Ovary (tissue), 9 donors: ENCODE measurements around the gene KCNAB1. TPM values are rescaled to one million over a fixed set of nuclear protein-coding genes. Genes with fewer than 3 reads are reported as not detected.

Source experiments
- DNase-seq, 5 donors: peaks; one replicate each; pipeline ENCODE4 v3.0.0-alpha.2; 2019 to 2020
- H3K27ac ChIP-seq, 2 donors: fragments of 200-600 bp; one replicate each; pipeline versions ENCODE4 v1.5.1 to v1.8.0; 2019 to 2022
- H3K27me3 ChIP-seq: fragments of 200-600 bp; one replicate; pipeline ENCODE4 v1.8.0; 2022
- H3K36me3 ChIP-seq: fragments of 200-600 bp; sonication (generic); one replicate; pipeline ENCODE4 v1.5.1; 2019
- H3K4me1 ChIP-seq: one replicate; pipeline ENCODE4 v1.8.1; 2013; ENCODE audit warnings: mild to moderate bottlenecking, moderate library complexity; ENCODE audit not compliant: insufficient read depth
- H3K4me3 ChIP-seq: fragments of 200-600 bp; sonication (generic); one replicate; pipeline ENCODE4 v1.5.1; 2017
- H3K9me3 ChIP-seq, 2 donors: fragments of 200-600 bp in 1 of 2; sonication (generic) in 1 of 2; one replicate each; pipeline versions ENCODE4 v1.5.1 to v1.8.1; 2013 to 2019; ENCODE audit warnings: mild to moderate bottlenecking in 1 of 2, moderate library complexity in 1 of 2
- CTCF ChIP-seq, 3 donors: fragments of 450-650 bp in 2 of 3; fragments of 200-600 bp in 1 of 3; IDR thresholded peaks; one replicate each; pipeline versions ENCODE4 v1.5.1 to v1.8.0; 2016 to 2022; ENCODE audit warnings: antibody characterized with exemption in 3 of 3, mild to moderate bottlenecking in 1 of 3
- EP300 ChIP-seq: sonication (generic); formaldehyde crosslinking; IDR thresholded peaks from one replicate; pipeline ENCODE4 v1.6.1; 2017; ENCODE audit warnings: antibody characterized with exemption
- POLR2A ChIP-seq: fragments of 450-650 bp; IDR thresholded peaks from one replicate; pipeline ENCODE4 v1.6.1; 2017; ENCODE audit warnings: antibody characterized with exemption, mild to moderate bottlenecking, moderate library complexity
- WGBS, 3 donors: extraction: QIAGEN DNeasy Blood & Tissue Kit in 1 of 3; methylation state at CpG; one replicate each; pipeline versions ENCODE4 v1.1.5 to v1.1.7; 2013 to 2017; 5-methylcytosine and 5-hydroxymethylcytosine counted together
- intact Hi-C, 4 donors: fragments of 100-400 bp; cut with DNase I; formaldehyde crosslinking; loops; one replicate each; pipeline versions ENCODE4 v1.11.0 to v1.15.1; 2022 to 2023
- polyA plus RNA-seq, 2 donors: library from polyadenylated mRNA; stranded (reverse); fragments of 200-250 nt in 1 of 2; fragments of 350-450 nt in 1 of 2; fragmentation: Illumina TruSeq in 1 of 2; extraction: RNeasy Lipid Tissue Mini Kit (QIAGEN cat#74804) in 1 of 2; gene quantifications; one replicate each; pipeline ENCODE4 v1.2.3, GENCODE V29; 2013 to 2014
- total RNA-seq, 7 donors: library from RNA; depleted of rRNA in 2 of 7; stranded (reverse); fragments of >200 nt in 2 of 7; fragmentation: NEBNext Ultra II Directional in 3 of 7; extraction: Animal tissue kit (Norgen Biotek cat#: 25700) in 3 of 7; gene quantifications; one replicate each; pipeline versions ENCODE4 v1.1.0 to v1.2.4, GENCODE V29; 2016 to 2023
- donor health status: DM: no; HTN: no; CAD: no; lungs with moderate emphysema.
- donor health status: DM: no; HTN: no; CAD: no.
- donor health status: Bipolar disorder and iron deficiency.
- donor health status: DM: yes; HTN: yes; CAD: no.
- donor health status: DM: no; HTN: no; CAD: no.
- donor health status: DM: yes; HTN: yes; CAD: no.

The KCNAB1 gene
- total and polyA plus RNA-seq, 9 donors: 0.60 to 8.0 (median 2.4) TPM

- intact Hi-C loops: no loop called here
- Histone ChIP-seq H3K27me3 (no peaks in the 10 kb centered on the region), H3K36me3 (no peaks in the 10 kb centered on the region), H3K4me1 (no peaks in the 10 kb centered on the region), H3K4me3 (no peak overlapping the region), H3K9me3 (no peaks in the 10 kb centered on the region), H3K27ac (no peak overlapping the region)
- no peak for DNase-seq
- 38 to 58% (median 54%) methylated on average over 2 of the region's 2 CpGs for WGBS, 3 donors
- TF ChIP-seq POLR2A (no peak), CTCF (IDR thresholded peaks at IDR 0.05) (no peak), EP300 (no peak)
Measured at GRCh38 chr3:156432563-156432962, 312.2 kb downstream of the KCNAB1 start.

- H3K36me3 ChIP-seq: no peaks in the 10 kb centered on the region
- no peaks in the 10 kb centered on the region for H3K9me3 ChIP-seq
- no peaks in the 10 kb centered on the region for H3K27me3 ChIP-seq
- H3K4me1 ChIP-seq: no peaks in the 10 kb centered on the region
- no peak for TF ChIP-seq POLR2A
- no peak for TF ChIP-seq EP300
- no peak for TF ChIP-seq CTCF (IDR thresholded peaks at IDR 0.05)
- no peak for DNase-seq
- intact Hi-C loops: no loop called here
- no peak overlapping the region for H3K4me3 ChIP-seq
- 45 to 53% (median 45%) methylated on average over 5 of the region's 5 CpGs for WGBS, 3 donors
- no peak overlapping the region for H3K27ac ChIP-seq
Measured at GRCh38 chr3:156433138-156433537, 312.8 kb downstream of the KCNAB1 start.

- no peak overlapping the region for H3K4me3 ChIP-seq
- DNase-seq: no peak
- H3K36me3 ChIP-seq: no peaks in the 10 kb centered on the region
- H3K27ac ChIP-seq: no peak overlapping the region
- no peaks in the 10 kb centered on the region for H3K9me3 ChIP-seq
- intact Hi-C loops: no loop called here
- no peaks in the 10 kb centered on the region for H3K4me1 ChIP-seq
- H3K27me3 ChIP-seq: no peaks in the 10 kb centered on the region
- TF ChIP-seq POLR2A (no peak), CTCF (IDR thresholded peaks at IDR 0.05) (no peak), EP300 (no peak)
Measured at GRCh38 chr3:156433910-156434309, 313.5 kb downstream of the KCNAB1 start.

GRCh38 chr3:156434921-156435320 lies 314.5 kb downstream of the KCNAB1 start:
- TF ChIP-seq EP300 (no peak), POLR2A (no peak), CTCF (IDR thresholded peaks at IDR 0.05) (no peak)
- WGBS, 3 donors: 69 to 80% (median 77%) methylated on average over 3 of the region's 3 CpGs
- intact Hi-C loops: no loop called here
- H3K27ac ChIP-seq: no peak overlapping the region
- H3K27me3 ChIP-seq: no peaks in the 10 kb centered on the region
- H3K4me1 ChIP-seq: no peaks in the 10 kb centered on the region
- no peaks in the 10 kb centered on the region for H3K9me3 ChIP-seq
- no peaks in the 10 kb centered on the region for H3K36me3 ChIP-seq
- DNase-seq: no peak
- H3K4me3 ChIP-seq: no peak overlapping the region

GRCh38 chr3:156443079-156443478 lies 322.7 kb downstream of the KCNAB1 start:
- no peak for DNase-seq
- no peak for TF ChIP-seq CTCF (IDR thresholded peaks at IDR 0.05)
- TF ChIP-seq EP300: no peak
- no peak for TF ChIP-seq POLR2A
- intact Hi-C loops: no loop called here
- Histone ChIP-seq H3K27me3 (no peaks in the 10 kb centered on the region), H3K27ac (no peak overlapping the region), H3K9me3 (no peaks in the 10 kb centered on the region), H3K4me1 (no peaks in the 10 kb centered on the region), H3K36me3 (no peaks in the 10 kb centered on the region), H3K4me3 (no peak overlapping the region)
- 83 to 88% (median 86%) methylated on average over 5 of the region's 5 CpGs for WGBS, 3 donors
